Parathyroid adenoma (tissue), 2 donors: ENCODE data around the gene GRIA4.

Experiments
- H2AFZ ChIP-seq: fragments of 300-600 bp; sonication (generic); one replicate; pipeline ENCODE4 v1.7.0; 2017; ENCODE audit warnings: antibody characterized with exemption, mild to moderate bottlenecking
- H3K27ac ChIP-seq: fragments of 300-600 bp; sonication (generic); one replicate; pipeline ENCODE4 v1.7.0; 2017
- H3K27me3 ChIP-seq: fragments of 300-600 bp; sonication (generic); one replicate; pipeline ENCODE4 v1.7.0; 2017; ENCODE audit warnings: low read length; ENCODE audit not compliant: control insufficient read depth, insufficient read depth
- H3K36me3 ChIP-seq: fragments of 300-600 bp; sonication (generic); one replicate; pipeline ENCODE4 v1.7.0; 2017; ENCODE audit warnings: low read length; ENCODE audit not compliant: control insufficient read depth, insufficient read depth
- H3K4me1 ChIP-seq: fragments of 300-600 bp; sonication (generic); one replicate; pipeline ENCODE4 v1.7.0; 2017; ENCODE audit warnings: control low read depth
- H3K4me2 ChIP-seq: fragments of 300-600 bp; sonication (generic); one replicate; pipeline ENCODE4 v1.7.0; 2017; ENCODE audit warnings: low read length
- H3K4me3 ChIP-seq: fragments of 300-600 bp; sonication (generic); one replicate; pipeline ENCODE4 v1.7.0; 2017; ENCODE audit warnings: low read depth, low read length
- H3K79me2 ChIP-seq: fragments of 300-600 bp; sonication (generic); one replicate; pipeline ENCODE4 v1.7.0; 2017; ENCODE audit warnings: control low read depth
- H3K9ac ChIP-seq: fragments of 300-600 bp; sonication (generic); one replicate; pipeline ENCODE4 v1.7.0; 2017; ENCODE audit warnings: mild to moderate bottlenecking
- H3K9me3 ChIP-seq: fragments of 300-600 bp; sonication (generic); one replicate; pipeline ENCODE4 v1.7.0; 2017; ENCODE audit warnings: low read length; ENCODE audit not compliant: control insufficient read depth
- CTCF ChIP-seq: fragments of 300-600 bp; sonication (generic); IDR thresholded peaks from one replicate; pipeline ENCODE4 v1.7.0; 2017; ENCODE audit warnings: antibody characterized with exemption, mild to moderate bottlenecking
- donor health status: primary hyperparathyroidism.

Gene GRIA4

DNA sequence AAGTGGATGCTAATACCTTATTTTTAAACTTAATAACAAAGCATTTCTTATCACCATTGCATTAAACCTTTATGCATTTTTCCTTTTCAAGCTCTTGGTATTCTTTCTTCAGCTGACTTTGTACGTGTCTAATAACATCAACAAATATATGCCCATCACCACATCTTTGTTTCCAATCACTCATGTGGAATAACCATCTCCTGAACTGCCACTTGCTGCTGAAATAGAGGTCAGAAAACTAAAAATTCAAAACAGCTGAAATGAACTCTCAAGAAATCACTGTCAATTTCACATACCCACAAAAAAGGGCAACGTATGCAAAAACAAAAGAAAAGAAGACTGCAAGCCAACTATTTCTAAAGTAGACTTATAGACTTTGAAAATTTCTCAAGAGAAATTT, 404.7 kb downstream of the GRIA4 start:
- Histone ChIP-seq H2AFZ (no peak overlapping the region), H3K79me2 (peaks cover 13% of the 10 kb centered on the region), H3K36me3 (no peaks in the 10 kb centered on the region), H3K4me3 (no peak overlapping the region), H3K9me3 (no peaks in the 10 kb centered on the region), H3K9ac (no peak overlapping the region), H3K4me2 (no peak overlapping the region), H3K4me1 (no peaks in the 10 kb centered on the region), H3K27me3 (no peaks in the 10 kb centered on the region), H3K27ac (no peak overlapping the region)
- no peak for TF ChIP-seq CTCF

GRCh38 chr11:106015066-106015465, 405.2 kb downstream of the GRIA4 start:
- no peak overlapping the region for H2AFZ ChIP-seq
- H3K79me2 ChIP-seq, result peaks cover 15% of the 10 kb centered on the region
- no peaks in the 10 kb centered on the region for H3K36me3 ChIP-seq
- no peak overlapping the region for H3K27ac ChIP-seq
- H3K4me3 ChIP-seq, result no peak overlapping the region
- no peak for TF ChIP-seq CTCF
- no peak overlapping the region for H3K9ac ChIP-seq
- H3K27me3 ChIP-seq, result no peaks in the 10 kb centered on the region
- H3K9me3 ChIP-seq, result no peaks in the 10 kb centered on the region
- no peak overlapping the region for H3K4me2 ChIP-seq
- H3K4me1 ChIP-seq, result no peaks in the 10 kb centered on the region

- Histone ChIP-seq H3K9me3 (no peaks in the 10 kb centered on the region), H2AFZ (no peak overlapping the region), H3K27me3 (no peaks in the 10 kb centered on the region), H3K36me3 (no peaks in the 10 kb centered on the region), H3K4me3 (no peak overlapping the region), H3K27ac (no peak overlapping the region), H3K9ac (no peak overlapping the region), H3K79me2 (peaks cover 15% of the 10 kb centered on the region), H3K4me2 (no peak overlapping the region), H3K4me1 (no peaks in the 10 kb centered on the region)
- no peak for TF ChIP-seq CTCF
Measured at GRCh38 chr11:106017093-106017492, 407.2 kb downstream of the GRIA4 start.

DNA sequence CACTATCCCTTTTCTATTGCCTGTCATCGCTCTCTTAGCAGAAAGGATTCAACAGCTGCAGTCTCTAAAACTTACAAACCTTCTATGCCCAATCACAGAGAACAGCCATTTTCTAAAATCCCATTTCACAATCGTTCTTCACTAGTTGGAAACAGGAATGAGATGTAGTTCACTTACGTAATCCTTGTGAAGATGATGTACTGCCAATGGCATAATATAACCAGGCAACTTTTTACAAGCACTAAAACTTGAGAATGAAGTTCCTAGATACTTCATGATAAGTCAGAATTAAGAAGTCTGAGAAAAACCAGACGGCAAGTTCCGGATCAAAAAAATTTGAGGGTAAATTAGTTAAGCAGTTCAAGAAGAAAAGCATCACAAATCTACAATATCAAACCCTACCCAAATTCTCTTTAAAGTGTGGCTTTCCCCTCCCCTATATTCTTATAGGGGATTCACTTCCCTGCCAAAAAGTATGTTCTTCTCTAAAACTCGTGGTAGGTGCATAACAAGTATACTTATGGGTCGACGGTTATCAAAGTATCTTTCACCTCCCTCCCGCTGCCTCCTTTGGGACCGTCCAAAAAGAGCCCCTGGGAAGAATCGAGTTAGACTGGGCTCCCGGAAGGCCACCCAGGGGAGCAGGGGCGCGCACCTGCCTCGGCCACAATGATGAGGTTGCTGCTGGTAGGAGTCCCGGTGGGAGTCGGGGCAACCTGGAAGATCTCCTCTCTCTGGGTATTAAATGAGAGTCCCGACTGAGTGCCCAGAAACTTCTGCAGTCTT, 411.5 kb downstream of the GRIA4 start:
- peak overlapping the region; percentile 39 for H3K27ac ChIP-seq
- no peaks in the 10 kb centered on the region for H3K27me3 ChIP-seq
- H2AFZ ChIP-seq, result peak overlapping the region; percentile 91
- peak overlapping the region; percentile 87 for H3K4me3 ChIP-seq
- H3K9ac ChIP-seq, result no peak overlapping the region
- H3K9me3 ChIP-seq, result no peaks in the 10 kb centered on the region
- H3K79me2 ChIP-seq, result peaks cover 5% of the 10 kb centered on the region
- H3K36me3 ChIP-seq, result no peaks in the 10 kb centered on the region
- TF ChIP-seq CTCF, result no peak
- no peaks in the 10 kb centered on the region for H3K4me1 ChIP-seq
- peak overlapping the region; percentile 74 for H3K4me2 ChIP-seq
